GM06990 (cell line): ENCODE measurements around the gene ANO4.

Experiments used
- DNase-seq: peaks from one replicate; pipeline ENCODE4 v3.0.0-alpha.2; 2011; ENCODE audit not compliant: insufficient read length; ENCODE audit errors: extremely low read depth
- H3K27me3 ChIP-seq: replicated peaks from 2 replicates; pipeline ENCODE4 v1.6.0; 2011; ENCODE audit warnings: low read length; ENCODE audit not compliant: control insufficient read depth, insufficient read depth
- H3K36me3 ChIP-seq: 2 replicates; pipeline ENCODE4 v1.5.1; 2011; ENCODE audit warnings: low read length; ENCODE audit not compliant: control insufficient read depth, insufficient read depth
- H3K4me3 ChIP-seq: replicated peaks from 2 replicates; pipeline ENCODE4 v1.5.1; 2011; ENCODE audit warnings: low read depth, mild to moderate bottlenecking, control low read depth, low read length
- TF ChIP-seq, protein P1 (sequence below): IDR thresholded peaks from 2 replicates; pipeline ENCODE4 v1.5.1; 2011; ENCODE audit warnings: low read length, control low read depth, mild to moderate bottlenecking, inconsistent platforms; ENCODE audit not compliant: insufficient read depth, poor library complexity, severe bottlenecking

Gene ANO4

DNA sequence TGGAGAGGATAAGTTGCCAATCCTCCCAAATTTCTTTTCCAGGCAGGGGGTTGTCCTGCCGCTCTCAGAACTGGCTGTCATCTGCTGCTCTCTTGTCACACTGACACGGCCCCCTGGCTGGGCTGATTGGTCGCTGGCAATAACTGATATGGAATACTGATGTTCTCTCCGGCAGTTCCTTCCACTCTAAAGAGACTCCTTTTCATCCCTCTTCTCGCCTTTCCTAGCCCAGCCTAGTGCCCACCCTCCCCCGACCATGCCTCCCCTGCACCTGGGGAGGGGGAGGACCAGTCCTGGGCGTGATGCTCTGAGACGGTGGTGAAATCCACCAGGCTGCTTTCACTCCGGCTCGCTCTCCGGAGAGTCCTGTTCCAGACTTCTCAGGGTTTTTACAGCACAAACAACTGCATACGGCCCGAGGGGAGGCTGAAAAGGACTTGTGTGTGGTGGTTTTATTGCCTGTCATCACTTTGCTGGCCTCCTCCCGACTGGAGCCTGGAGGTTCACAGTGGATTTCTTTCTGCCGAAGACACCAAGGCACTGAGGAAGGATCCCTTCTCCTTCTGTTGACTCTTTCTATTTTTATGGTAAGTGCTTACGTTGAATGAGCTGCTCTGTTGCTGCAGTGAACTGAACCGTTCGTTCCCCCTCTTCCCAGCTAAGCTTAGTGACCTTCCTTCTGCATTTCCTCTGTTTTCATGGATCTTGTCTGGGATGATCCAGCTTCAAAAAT is at the start of gene ANO4:
ANO4 (plus strand) TSS at position 336 of the 733 bp plus-strand sequence. CDS start 107,010 bp downstream, outside the sequence.
- Histone ChIP-seq H3K27me3 (peaks cover 2% of the 10 kb centered on the region), H3K36me3 (no peaks in the 10 kb centered on the region), H3K4me3 (no peak within 1 kb of the TSS)
- no peak for DNase-seq
- TF ChIP-seq, protein P1, sequence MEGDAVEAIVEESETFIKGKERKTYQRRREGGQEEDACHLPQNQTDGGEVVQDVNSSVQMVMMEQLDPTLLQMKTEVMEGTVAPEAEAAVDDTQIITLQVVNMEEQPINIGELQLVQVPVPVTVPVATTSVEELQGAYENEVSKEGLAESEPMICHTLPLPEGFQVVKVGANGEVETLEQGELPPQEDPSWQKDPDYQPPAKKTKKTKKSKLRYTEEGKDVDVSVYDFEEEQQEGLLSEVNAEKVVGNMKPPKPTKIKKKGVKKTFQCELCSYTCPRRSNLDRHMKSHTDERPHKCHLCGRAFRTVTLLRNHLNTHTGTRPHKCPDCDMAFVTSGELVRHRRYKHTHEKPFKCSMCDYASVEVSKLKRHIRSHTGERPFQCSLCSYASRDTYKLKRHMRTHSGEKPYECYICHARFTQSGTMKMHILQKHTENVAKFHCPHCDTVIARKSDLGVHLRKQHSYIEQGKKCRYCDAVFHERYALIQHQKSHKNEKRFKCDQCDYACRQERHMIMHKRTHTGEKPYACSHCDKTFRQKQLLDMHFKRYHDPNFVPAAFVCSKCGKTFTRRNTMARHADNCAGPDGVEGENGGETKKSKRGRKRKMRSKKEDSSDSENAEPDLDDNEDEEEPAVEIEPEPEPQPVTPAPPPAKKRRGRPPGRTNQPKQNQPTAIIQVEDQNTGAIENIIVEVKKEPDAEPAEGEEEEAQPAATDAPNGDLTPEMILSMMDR: no peak

DNA sequence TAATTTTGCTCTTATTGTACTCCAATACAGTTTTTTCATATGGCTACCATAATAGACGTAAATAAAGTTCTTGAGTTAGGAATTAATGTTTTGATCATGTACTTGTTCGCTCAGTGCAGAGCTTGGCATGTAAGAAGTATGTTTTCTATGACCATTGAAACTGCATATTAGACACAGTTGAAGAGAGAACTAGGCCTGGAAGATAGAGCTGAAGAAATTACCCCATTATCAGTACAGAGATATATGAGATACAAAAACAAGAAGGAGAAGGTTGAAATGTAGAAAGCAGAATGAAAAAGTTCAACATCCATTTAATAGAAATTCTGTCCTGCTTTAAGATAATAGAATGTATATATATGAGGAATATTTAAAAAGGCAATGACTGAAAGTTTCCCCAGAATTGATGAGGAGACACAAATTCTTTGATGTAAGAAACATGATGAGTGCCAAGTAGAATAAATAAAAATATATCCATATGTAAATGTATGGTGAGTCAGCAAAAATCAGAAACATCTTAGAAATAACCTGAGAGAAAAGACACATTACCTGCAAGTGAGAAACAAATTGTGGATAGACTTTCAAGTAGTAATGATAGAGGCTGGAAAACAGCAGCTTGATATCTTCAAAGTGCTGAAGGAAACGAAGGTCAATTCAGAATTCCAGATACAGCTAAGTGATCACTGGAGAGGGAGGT is 49.1 kb upstream of the ANO4 start:
- H3K36me3 ChIP-seq: no peaks in the 10 kb centered on the region
- DNase-seq: no peak
- H3K4me3 ChIP-seq: no peak overlapping the region
- 0 out of 2 replicates have a peak, but pooled peaks cover 1% of the 10 kb centered on the region for H3K27me3 ChIP-seq
- TF ChIP-seq, protein P1: no peak

DNA sequence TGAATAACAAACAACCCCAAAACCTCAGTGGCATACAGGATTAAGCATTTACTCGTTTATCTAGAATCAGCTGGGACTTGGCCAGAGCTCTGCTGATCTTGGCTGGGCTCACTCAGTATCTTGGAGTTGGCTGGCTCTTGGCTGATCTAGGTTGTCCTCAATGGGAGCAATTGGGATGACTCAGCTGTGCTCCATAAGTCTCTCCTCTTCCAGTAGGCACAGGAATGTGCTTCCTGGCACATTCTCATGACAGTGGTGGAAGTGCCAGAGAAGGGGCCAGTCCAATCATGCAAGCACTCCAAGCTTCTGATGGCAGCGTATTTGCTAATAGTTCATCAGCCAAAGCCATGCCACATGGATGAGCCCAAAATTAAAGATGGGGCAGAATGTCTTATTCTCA is 41.7 kb upstream of the ANO4 start:
- TF ChIP-seq, protein P1: no peak
- no peak for DNase-seq
- H3K27me3 ChIP-seq: no peaks in the 10 kb centered on the region; the same call in 1 of the 2 replicates
- no peak overlapping the region for H3K4me3 ChIP-seq
- H3K36me3 ChIP-seq: no peaks in the 10 kb centered on the region

DNA sequence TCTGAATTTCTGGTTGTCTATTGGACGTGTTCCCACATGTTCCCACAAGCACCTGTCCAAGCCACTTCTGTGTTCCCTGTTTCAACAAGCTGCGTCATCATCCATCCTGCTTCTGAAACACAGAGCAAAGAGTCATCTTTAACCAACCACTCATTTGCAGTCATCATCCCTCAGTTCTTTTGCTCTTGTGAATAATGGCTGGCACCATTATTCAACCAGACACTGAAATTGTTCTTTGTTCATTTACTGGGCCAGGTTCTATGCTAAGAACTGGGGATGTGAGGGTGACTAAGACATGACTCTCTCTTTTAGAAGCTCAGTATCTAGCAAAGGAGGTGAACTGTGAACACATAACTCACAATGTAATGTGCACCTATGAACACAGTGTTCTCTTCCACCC is 40.7 kb upstream of the ANO4 start:
- no peak overlapping the region for H3K4me3 ChIP-seq
- TF ChIP-seq, protein P1: no peak
- H3K36me3 ChIP-seq: no peaks in the 10 kb centered on the region
- DNase-seq: no peak
- no peaks in the 10 kb centered on the region; the same call in 1 of the 2 replicates for H3K27me3 ChIP-seq

DNA sequence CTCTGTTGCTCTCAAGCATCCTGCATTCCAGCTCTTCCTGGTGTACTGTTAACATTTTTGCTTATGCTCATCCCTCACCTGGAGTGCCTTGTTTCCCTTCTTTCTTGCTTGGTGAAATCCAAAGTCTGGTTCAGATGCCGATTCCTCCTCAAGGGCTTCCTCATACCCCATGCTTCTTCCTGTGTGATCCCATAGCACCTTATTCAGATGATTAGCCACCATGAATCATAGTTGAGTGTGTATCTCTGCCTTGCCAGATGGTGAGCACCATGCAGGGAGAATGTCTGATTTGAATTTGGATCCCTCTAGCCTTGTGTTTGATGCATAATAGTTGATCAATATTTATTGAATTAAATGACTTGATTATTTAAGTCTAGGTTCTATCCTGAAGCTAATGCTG is 39.4 kb upstream of the ANO4 start:
- TF ChIP-seq, protein P1: no peak

More for the DNA sequence above, 39.4 kb upstream of the ANO4 start:
- no peak for DNase-seq
- no peaks in the 10 kb centered on the region; the same call in 1 of the 2 replicates for H3K27me3 ChIP-seq
- H3K4me3 ChIP-seq: no peak overlapping the region
- H3K36me3 ChIP-seq: no peaks in the 10 kb centered on the region
